Fibroblast of skin of left biceps (primary cell): ENCODE data around the gene POPDC3.
A peak's percentile ranks its signal among the peaks of the same experiment; 100 is the strongest.

Experiments used
- DNase-seq, 2 experiments: peaks; one replicate each; pipeline ENCODE4 v3.0.0-alpha.2; 2013; ENCODE audit warnings: low read depth in 2 of 2

POPDC3 gene

GRCh38 chr6:105151644-105152043 is 28.2 kb downstream of the POPDC3 start:
- no peak for DNase-seq

- no peak for DNase-seq
Measured at GRCh38 chr6:105138141-105138540, 41.7 kb downstream of the POPDC3 start.

- DNase-seq: no peak
Measured at GRCh38 chr6:105137388-105137787, 42.4 kb downstream of the POPDC3 start.

GRCh38 chr6:105136431-105137350 is 43.1 kb downstream of the POPDC3 start:
- DNase-seq: peak in 1 of 2 experiments; percentile 9

- DNase-seq: no peak
Measured at GRCh38 chr6:105135907-105136430, 43.8 kb downstream of the POPDC3 start.

GRCh38 chr6:105135056-105135455 is 44.8 kb downstream of the POPDC3 start:
- no peak for DNase-seq

- no peak for DNase-seq
Measured at GRCh38 chr6:105122717-105123116, 57.1 kb downstream of the POPDC3 start.

- DNase-seq: no peak
Measured at GRCh38 chr6:105121981-105122380, 57.8 kb downstream of the POPDC3 start.

- DNase-seq: no peak
Measured at GRCh38 chr6:105120570-105120969, 59.2 kb downstream of the POPDC3 start.

- DNase-seq: no peak
Measured at GRCh38 chr6:105116150-105116549, 63.7 kb downstream of the POPDC3 start.

- no peak for DNase-seq
Measured at GRCh38 chr6:105113422-105113821, 66.4 kb downstream of the POPDC3 start.

- no peak for DNase-seq
Measured at GRCh38 chr6:105112577-105112976, 67.2 kb downstream of the POPDC3 start.

GRCh38 chr6:105111871-105112270 is 67.9 kb downstream of the POPDC3 start:
- no peak for DNase-seq

GRCh38 chr6:105111105-105111504 is 68.7 kb downstream of the POPDC3 start:
- DNase-seq: no peak

- no peak for DNase-seq
Measured at GRCh38 chr6:105109955-105110895, 69.6 kb downstream of the POPDC3 start.

GRCh38 chr6:105108631-105109262 is 71.1 kb downstream of the POPDC3 start:
- DNase-seq: no peak
